Body of pancreas (tissue), 4 donors: Measurements from ENCODE around the gene KLHL29.

Source experiments
- POLR2A ChIP-seq, 3 donors: fragments of 450-650 bp; IDR thresholded peaks; one replicate each; pipeline ENCODE4 v1.6.1; 2016; ENCODE audit warnings: antibody characterized with exemption in 3 of 3, mild to moderate bottlenecking in 2 of 3
- TF ChIP-seq, protein P1 (sequence below), 7 experiments: fragments of 450-650 bp in 4 of 7; fragments of 200-600 bp in 3 of 7; sonication (generic) in 3 of 7; IDR thresholded peaks; one replicate each; pipeline ENCODE4 v1.5.1; 2016 to 2019; ENCODE audit warnings: antibody characterized with exemption in 7 of 7

DNA sequence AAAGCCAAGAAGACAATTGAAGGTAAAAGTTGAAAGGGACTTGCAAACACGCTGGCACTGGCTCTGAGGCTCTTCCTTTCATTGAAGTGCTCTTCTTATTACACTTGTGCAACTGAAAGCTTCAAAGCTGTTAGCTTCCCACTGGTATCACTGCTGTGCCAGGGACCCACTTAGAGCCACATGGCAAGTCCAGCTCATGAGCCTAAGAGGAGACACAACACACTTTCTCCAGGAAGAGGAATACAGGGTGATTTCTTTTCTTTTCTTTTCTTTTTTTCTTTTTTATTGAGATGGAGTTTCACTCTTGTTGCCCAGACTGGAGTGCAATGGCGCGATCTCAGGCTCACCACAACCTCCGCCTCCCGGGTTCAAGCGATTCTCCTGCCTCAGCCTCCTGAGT is 323.8 kb downstream of the KLHL29 start:
- TF ChIP-seq, protein P1, sequence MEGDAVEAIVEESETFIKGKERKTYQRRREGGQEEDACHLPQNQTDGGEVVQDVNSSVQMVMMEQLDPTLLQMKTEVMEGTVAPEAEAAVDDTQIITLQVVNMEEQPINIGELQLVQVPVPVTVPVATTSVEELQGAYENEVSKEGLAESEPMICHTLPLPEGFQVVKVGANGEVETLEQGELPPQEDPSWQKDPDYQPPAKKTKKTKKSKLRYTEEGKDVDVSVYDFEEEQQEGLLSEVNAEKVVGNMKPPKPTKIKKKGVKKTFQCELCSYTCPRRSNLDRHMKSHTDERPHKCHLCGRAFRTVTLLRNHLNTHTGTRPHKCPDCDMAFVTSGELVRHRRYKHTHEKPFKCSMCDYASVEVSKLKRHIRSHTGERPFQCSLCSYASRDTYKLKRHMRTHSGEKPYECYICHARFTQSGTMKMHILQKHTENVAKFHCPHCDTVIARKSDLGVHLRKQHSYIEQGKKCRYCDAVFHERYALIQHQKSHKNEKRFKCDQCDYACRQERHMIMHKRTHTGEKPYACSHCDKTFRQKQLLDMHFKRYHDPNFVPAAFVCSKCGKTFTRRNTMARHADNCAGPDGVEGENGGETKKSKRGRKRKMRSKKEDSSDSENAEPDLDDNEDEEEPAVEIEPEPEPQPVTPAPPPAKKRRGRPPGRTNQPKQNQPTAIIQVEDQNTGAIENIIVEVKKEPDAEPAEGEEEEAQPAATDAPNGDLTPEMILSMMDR (IDR thresholded peaks at IDR 0.05) = no peak
- no peak for TF ChIP-seq POLR2A (IDR thresholded peaks at IDR 0.05)
